NOMO-1 treated with dmso at 0.1 percent for 144 hours (cell line): Measurements from ENCODE around the gene MUC5AC.

Experiments
- DNase-seq: peaks from one replicate; lab custom pipeline; 2025; ENCODE audit not compliant: unreplicated experiment; lab: John Stamatoyannopoulos, UW

Gene MUC5AC

DNA sequence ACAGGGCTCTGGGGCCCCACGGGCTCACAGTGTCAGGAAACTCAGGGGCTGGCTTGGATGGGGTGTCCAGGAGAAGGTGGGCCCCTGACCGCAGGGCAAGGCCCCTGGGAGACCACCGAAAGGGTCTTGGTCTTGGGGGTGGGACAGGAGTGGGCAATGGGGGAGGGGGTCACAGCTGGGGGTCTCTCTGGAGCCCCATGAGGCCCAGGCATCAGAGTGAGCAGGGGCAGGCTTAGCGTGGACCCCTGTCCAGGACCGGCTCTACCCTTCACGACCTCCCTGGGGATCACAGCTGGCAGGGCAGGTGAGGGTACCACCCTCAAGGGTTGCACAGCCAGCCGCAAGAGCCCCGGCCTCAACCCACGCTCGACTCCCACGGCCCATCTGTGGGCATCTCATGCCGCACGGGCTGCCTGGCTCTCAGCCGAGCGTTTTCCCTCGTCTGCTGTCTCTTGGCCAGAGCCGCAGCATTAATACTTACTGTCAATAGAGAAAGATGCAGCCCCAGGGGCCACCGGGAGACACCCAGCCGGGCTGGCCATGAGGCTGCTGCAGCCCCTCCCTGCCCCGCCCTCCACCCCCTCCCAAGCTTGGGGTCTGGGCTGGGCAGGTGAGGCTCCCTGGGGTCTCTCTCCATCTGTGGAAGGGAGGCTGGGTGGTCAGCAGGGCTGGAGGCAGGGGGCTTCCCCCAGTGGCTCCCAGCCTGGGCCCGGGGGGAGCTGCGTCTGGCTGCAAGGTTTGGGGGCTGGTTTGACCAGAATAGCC is 65.8 kb downstream of the MUC5AC start:
- DNase-seq = no peak

GRCh38 chr11:1224111-1224490 is 66.3 kb downstream of the MUC5AC start:
- no peak for DNase-seq

GRCh38 chr11:1224491-1225385 is 67.0 kb downstream of the MUC5AC start:
- DNase-seq = no peak

DNA sequence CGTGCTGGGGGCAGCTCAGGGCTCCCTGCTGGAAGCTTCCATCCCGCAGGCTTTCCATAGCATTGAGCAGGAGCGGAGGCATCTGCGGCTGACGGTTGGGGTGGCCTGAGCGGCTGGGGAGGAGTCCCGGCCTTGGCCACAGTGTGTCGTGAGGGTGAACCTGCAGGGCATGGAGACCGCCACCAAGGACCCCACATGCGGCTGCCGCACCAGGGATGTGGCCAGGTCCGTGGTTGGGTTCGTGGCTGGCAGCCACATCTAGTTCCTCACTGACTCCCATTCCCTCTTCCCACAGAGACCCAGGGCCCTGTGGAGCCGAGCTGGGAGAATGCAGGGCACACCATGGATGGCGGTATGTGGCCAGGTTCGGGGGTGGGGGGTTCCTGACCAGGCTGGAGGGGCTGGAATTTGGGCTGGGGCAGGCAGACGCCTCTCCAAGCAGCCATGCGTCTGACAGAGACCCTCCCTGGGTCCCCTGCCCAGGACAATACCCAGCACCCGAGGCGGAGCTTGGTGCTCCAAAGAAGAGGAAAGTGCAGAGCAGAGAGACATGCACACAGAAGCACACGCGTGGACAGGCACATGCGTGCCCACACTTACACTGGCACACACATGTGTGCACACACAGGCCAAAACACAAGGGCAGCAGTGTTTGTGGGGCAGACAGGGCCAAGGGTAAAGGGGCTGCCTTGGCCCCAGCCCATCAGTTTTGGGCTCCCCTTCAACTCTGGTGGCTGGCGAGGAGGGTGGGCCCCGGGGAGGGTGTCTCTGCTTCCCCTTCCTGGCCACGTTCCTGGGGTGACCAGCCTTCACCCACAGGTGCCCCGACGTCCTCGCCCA is 67.9 kb downstream of the MUC5AC start:
- no peak for DNase-seq

GRCh38 chr11:1226226-1226985 is 68.7 kb downstream of the MUC5AC start:
- no peak for DNase-seq

GRCh38 chr11:1226986-1227550 is 69.3 kb downstream of the MUC5AC start:
- DNase-seq = no peak

DNA sequence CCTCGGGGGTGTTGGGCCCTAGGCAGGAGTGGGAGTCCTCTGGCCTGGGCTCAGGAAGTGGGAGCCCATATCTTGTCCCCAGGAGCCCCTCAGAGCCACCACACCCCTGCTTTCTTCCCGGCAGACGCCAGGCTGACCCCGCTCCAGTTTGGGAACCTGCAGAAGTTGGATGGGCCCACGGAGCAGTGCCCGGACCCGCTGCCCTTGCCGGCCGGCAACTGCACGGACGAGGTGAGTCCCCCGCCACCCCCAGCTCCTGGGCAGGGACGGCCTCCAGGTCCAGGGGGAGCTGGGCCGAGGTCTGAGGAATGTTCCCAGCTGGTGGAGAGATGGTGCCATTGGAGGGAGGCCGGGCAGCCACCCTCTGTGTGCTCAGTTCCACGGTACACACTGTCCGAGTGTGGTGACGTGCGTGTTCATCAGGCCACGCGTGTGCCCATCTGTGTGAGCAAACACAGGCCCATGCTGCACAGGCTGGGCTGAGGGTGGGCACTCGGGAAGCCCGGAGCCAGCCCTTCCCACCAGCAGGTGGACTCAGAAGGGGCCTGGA is 69.9 kb downstream of the MUC5AC start:
- no peak for DNase-seq

GRCh38 chr11:1228101-1228821 is 70.5 kb downstream of the MUC5AC start:
- DNase-seq = no peak

GRCh38 chr11:1228921-1229451 is 71.2 kb downstream of the MUC5AC start:
- DNase-seq = no peak

DNA sequence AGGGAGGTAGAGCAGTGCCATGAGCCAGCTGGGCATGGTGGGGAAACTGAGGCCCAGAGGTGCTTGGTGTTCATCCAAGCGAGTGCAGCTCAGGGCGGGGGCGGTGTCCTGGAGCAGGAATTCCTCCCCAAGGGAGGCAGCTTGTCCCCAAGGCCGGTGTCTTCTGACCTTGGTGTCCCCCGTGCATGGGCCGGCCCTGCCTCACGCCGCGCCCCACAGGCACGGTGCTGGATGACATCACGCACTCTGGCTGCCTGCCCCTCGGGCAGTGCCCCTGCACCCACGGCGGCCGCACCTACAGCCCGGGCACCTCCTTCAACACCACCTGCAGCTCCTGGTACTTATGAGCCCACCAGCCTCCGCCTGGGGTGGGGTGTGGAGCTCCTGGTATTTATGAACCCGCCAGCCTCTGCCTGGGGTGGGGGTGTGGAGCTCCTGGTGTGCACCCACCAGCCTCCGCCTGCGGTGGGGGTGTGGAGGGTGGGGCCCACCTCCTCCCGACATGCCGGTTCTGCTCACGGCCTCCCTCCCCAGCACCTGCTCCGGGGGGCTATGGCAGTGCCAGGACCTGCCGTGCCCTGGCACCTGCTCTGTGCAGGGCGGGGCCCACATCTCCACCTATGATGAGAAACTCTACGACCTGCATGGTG is 71.8 kb downstream of the MUC5AC start:
- DNase-seq = no peak

GRCh38 chr11:1230121-1230455 is 72.3 kb downstream of the MUC5AC start:
- no peak for DNase-seq

DNA sequence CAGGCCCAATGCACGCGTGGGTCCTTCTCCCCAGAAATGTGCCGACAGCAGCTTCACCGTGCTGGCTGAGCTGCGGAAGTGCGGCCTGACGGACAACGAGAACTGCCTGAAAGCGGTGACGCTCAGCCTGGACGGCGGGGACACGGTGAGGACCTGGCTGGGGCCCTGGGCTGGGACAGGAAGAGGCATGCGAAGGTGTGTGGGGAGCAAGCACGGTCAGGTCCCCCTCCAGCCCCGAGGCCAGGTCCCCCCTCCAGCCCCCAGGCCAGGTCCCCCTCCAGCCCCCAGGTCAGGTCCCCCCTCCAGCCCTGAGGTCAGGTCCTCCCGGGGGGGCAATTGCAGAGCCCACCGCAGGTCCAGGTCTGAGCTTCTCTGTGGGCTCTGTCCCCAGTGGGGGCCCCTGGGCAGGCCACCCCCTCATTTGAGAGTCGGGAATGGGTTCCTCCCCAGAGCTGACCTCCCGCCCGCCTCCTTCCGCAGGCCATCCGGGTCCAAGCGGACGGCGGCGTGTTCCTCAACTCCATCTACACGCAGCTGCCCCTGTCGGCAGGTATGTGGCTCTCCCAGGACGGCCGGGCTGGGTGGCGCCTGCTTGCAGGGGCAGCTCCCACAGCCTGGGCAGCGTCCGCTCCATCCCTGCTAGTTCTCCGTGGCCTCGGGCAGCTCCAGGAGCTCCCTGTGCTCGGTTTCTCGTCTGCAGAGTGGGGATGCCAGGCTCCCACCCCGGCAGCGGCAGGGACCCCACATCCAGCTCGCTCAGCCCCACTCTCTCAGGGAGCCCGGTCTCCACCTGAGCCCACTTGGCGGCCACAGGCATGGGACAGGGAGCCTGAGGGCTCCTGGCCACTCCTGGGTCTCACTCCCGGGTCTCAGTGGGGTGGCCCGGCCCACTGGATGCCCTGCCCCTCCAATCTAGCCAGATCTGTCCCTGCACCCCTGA is 73.0 kb downstream of the MUC5AC start:
- no peak for DNase-seq

- DNase-seq = no peak
Measured at GRCh38 chr11:1231396-1232020, 73.8 kb downstream of the MUC5AC start.

- no peak for DNase-seq
Measured at GRCh38 chr11:1232021-1232882, 74.5 kb downstream of the MUC5AC start.

GRCh38 chr11:1232883-1233321 is 75.1 kb downstream of the MUC5AC start:
- no peak for DNase-seq
